ENCODE data around the gene CCDC182.

DNA sequence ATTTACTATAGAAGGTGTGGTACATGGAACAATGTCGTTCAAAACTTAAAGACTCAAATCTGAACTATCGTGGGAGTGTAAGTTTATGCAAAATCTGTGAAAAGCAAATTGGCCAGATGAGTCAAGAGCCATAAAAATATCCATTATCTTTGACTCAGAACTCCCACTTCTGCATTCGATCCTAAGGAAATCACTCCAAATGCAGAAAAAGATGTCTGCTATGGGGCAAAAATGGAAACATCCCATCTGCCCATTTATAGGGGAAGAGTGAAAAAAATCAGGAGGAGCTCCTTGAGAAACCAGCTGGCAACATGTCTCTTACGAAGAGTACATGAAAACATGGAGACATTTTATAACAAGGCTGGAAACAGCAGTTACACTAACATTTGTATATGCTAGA is 43.6 kb upstream of the CCDC182 start:
- no peak for TF ChIP-seq EZH2 (IDR thresholded peaks at IDR 0.05; ENCODE audit: borderline replicate concordance, low read length)
- TF ChIP-seq, protein P1, sequence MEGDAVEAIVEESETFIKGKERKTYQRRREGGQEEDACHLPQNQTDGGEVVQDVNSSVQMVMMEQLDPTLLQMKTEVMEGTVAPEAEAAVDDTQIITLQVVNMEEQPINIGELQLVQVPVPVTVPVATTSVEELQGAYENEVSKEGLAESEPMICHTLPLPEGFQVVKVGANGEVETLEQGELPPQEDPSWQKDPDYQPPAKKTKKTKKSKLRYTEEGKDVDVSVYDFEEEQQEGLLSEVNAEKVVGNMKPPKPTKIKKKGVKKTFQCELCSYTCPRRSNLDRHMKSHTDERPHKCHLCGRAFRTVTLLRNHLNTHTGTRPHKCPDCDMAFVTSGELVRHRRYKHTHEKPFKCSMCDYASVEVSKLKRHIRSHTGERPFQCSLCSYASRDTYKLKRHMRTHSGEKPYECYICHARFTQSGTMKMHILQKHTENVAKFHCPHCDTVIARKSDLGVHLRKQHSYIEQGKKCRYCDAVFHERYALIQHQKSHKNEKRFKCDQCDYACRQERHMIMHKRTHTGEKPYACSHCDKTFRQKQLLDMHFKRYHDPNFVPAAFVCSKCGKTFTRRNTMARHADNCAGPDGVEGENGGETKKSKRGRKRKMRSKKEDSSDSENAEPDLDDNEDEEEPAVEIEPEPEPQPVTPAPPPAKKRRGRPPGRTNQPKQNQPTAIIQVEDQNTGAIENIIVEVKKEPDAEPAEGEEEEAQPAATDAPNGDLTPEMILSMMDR (IDR thresholded peaks at IDR 0.05; ENCODE audit: low read length) = no peak
